Stomach smooth muscle (tissue), 2 donors: Measurements from ENCODE around the gene GFRA4.

Experiments used
- H3K27ac ChIP-seq: one replicate; pipeline ENCODE4 v1.7.0; 2013; ENCODE audit warnings: mild to moderate bottlenecking, low read length, inconsistent platforms
- H3K27me3 ChIP-seq, 2 donors: one replicate each; pipeline ENCODE4 v1.7.0; 2013; ENCODE audit warnings: low read length in 2 of 2; ENCODE audit not compliant: insufficient read depth in 2 of 2, control insufficient read depth in 1 of 2
- H3K36me3 ChIP-seq, 2 donors: one replicate each; pipeline ENCODE4 v1.7.0; 2013; ENCODE audit warnings: low read length in 2 of 2; ENCODE audit not compliant: control insufficient read depth in 2 of 2, insufficient read depth in 2 of 2
- H3K4me1 ChIP-seq: one replicate; pipeline ENCODE4 v1.7.0; 2013; ENCODE audit warnings: low read length; ENCODE audit not compliant: control insufficient read depth, insufficient read depth
- H3K4me3 ChIP-seq, 2 donors: one replicate each; pipeline ENCODE4 v1.7.0; 2013; ENCODE audit warnings: low read length in 2 of 2
- H3K9ac ChIP-seq, 2 donors: one replicate each; pipeline ENCODE4 v1.7.0; 2013; ENCODE audit warnings: low read length in 2 of 2, mild to moderate bottlenecking in 1 of 2
- H3K9me3 ChIP-seq, 2 donors: one replicate each; pipeline ENCODE4 v1.7.0; 2013; ENCODE audit warnings: low read length in 2 of 2; ENCODE audit not compliant: control insufficient read depth in 2 of 2
- donor health status: healthy.
- donor health status: Pancreatic carcinoma.

GFRA4 gene

GRCh38 chr20:3681352-3681930 lies 18.2 kb upstream of the GFRA4 start:
- H3K4me3 ChIP-seq = peak overlapping the region; percentile 66 to 81
- peaks cover 52% of the 10 kb centered on the region for H3K4me1 ChIP-seq
- H3K9me3 ChIP-seq = no peaks in the 10 kb centered on the region
- H3K36me3 ChIP-seq = no peaks in the 10 kb centered on the region
- peak overlapping the region; percentile 85 for H3K27ac ChIP-seq
- H3K27me3 ChIP-seq = no peaks in the 10 kb centered on the region
- peak overlapping the region; percentile 68 to 76 for H3K9ac ChIP-seq

- peak overlapping the region; percentile 68 to 76 for H3K9ac ChIP-seq
- H3K36me3 ChIP-seq = peaks cover 0 to 3% of the 10 kb centered on the region in 2 donors
- no peaks in the 10 kb centered on the region for H3K27me3 ChIP-seq
- H3K9me3 ChIP-seq = no peaks in the 10 kb centered on the region
- peak overlapping the region; percentile 66 to 81 for H3K4me3 ChIP-seq
- H3K4me1 ChIP-seq = peaks cover 49% of the 10 kb centered on the region
- H3K27ac ChIP-seq = peak overlapping the region; percentile 85
Observed at GRCh38 chr20:3680701-3681351, 17.6 kb upstream of the GFRA4 start.

DNA sequence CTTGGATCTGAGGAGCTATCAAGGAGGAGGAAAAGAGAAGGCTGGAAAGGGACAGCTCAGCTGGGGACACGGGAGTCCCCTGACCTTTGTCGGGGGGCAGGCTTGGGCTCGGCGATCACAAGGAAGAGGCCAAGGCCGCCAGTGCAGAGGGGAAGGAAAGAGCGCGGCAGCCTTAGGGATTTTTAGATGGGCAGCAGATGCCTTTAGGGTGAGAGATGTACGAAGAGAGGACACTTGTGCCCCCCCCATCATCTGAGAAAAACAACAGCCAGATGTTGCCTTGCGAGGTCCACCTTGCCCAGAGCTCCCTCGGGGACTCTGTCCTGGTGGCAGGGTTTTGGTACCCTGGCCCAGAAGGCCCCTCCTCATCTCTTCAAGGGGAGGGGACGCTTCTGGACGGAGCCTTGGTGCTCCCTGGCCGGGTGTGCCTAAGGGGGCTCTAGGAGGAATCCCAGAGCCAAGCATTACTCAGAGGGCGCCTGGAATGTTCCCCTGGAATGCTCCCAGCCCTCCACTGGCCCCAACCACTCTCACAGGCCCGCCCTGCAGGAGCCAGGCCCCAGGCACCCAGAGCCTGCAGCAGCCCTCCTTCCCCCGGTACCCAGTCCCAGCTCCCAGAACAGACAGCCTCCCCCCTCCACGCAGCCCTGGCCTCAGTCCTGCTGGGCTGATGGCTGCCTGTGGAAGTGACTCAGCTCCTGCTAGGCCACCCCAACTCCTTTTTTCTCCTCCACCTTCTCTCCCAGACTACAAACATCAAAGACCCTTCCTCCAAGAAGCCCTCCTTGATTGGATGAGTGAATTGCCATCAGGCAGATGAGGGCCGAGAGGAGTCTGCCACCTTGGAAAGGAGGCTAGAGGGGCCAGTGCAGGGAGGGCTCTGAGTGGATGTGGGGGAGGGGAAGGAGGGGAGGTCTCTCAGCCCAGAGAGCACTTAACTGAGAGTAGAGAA lies 16.8 kb upstream of the GFRA4 start:
- peaks cover 49% of the 10 kb centered on the region for H3K4me1 ChIP-seq
- no peaks in the 10 kb centered on the region for H3K27me3 ChIP-seq
- H3K4me3 ChIP-seq = peak overlapping the region; percentile 66 to 81
- no peaks in the 10 kb centered on the region for H3K9me3 ChIP-seq
- peaks cover 3% of the 10 kb centered on the region in 2 donors for H3K36me3 ChIP-seq
- peak overlapping the region; percentile 47 to 76 for H3K9ac ChIP-seq
- peak overlapping the region; percentile 85 for H3K27ac ChIP-seq

- Histone ChIP-seq H3K36me3 (peaks cover 3 to 8% of the 10 kb centered on the region in 2 donors), H3K9me3 (no peaks in the 10 kb centered on the region), H3K27me3 (no peaks in the 10 kb centered on the region), H3K4me3 (peak overlapping the region in 1 of 2 donors; percentile 81), H3K27ac (peak overlapping the region; percentile 85), H3K4me1 (peaks cover 49% of the 10 kb centered on the region), H3K9ac (peak overlapping the region in 1 of 2 donors; percentile 76)
Observed at GRCh38 chr20:3678856-3679720, 15.9 kb upstream of the GFRA4 start.

- H3K4me3 ChIP-seq = no peak overlapping the region
- H3K9ac ChIP-seq = peak overlapping the region in 1 of 2 donors; percentile 19
- peaks cover 49% of the 10 kb centered on the region for H3K4me1 ChIP-seq
- no peaks in the 10 kb centered on the region for H3K9me3 ChIP-seq
- H3K36me3 ChIP-seq = peaks cover 3 to 8% of the 10 kb centered on the region in 2 donors
- H3K27me3 ChIP-seq = no peaks in the 10 kb centered on the region
- H3K27ac ChIP-seq = peak overlapping the region; percentile 85
Observed at GRCh38 chr20:3678198-3678597, 15.0 kb upstream of the GFRA4 start.

DNA sequence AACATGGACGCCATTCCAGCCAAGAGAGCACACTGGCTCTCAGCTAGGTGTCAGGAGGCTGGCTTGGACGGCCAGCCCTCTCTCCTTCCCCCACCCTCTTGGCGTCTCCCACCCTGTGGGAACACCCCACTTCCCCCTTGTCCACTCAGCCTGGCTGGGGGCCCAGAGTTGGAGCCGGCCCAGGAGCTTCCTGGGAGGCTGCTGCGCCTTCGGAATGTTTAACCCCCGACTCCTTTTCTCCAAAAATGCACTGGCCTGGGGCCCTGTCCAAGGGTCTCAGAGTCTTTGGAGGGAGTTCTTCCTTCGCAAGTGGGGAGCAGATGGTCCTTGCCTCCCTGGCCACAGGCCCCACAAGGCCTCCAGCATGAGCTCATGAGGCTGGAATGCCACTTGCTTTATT lies 14.5 kb upstream of the GFRA4 start:
- Histone ChIP-seq H3K4me3 (peak overlapping the region in 1 of 2 donors; percentile 22), H3K4me1 (peaks cover 49% of the 10 kb centered on the region), H3K9ac (peak overlapping the region in 1 of 2 donors; percentile 19), H3K27ac (peak overlapping the region; percentile 85), H3K9me3 (no peaks in the 10 kb centered on the region), H3K36me3 (peaks cover 3 to 8% of the 10 kb centered on the region in 2 donors), H3K27me3 (no peaks in the 10 kb centered on the region)

GRCh38 chr20:3674995-3675900 lies 12.0 kb upstream of the GFRA4 start:
- peaks cover 33% of the 10 kb centered on the region for H3K4me1 ChIP-seq
- H3K27me3 ChIP-seq = no peaks in the 10 kb centered on the region
- H3K36me3 ChIP-seq = peaks cover 10 to 11% of the 10 kb centered on the region in 2 donors
- no peak overlapping the region for H3K9ac ChIP-seq
- H3K9me3 ChIP-seq = no peaks in the 10 kb centered on the region
- H3K4me3 ChIP-seq = no peak overlapping the region
- no peak overlapping the region for H3K27ac ChIP-seq

GRCh38 chr20:3674447-3674846 lies 11.2 kb upstream of the GFRA4 start:
- Histone ChIP-seq H3K27me3 (no peaks in the 10 kb centered on the region), H3K9me3 (no peaks in the 10 kb centered on the region), H3K4me1 (peaks cover 33% of the 10 kb centered on the region), H3K27ac (no peak overlapping the region), H3K36me3 (peaks cover 10 to 11% of the 10 kb centered on the region in 2 donors), H3K9ac (no peak overlapping the region), H3K4me3 (no peak overlapping the region)

DNA sequence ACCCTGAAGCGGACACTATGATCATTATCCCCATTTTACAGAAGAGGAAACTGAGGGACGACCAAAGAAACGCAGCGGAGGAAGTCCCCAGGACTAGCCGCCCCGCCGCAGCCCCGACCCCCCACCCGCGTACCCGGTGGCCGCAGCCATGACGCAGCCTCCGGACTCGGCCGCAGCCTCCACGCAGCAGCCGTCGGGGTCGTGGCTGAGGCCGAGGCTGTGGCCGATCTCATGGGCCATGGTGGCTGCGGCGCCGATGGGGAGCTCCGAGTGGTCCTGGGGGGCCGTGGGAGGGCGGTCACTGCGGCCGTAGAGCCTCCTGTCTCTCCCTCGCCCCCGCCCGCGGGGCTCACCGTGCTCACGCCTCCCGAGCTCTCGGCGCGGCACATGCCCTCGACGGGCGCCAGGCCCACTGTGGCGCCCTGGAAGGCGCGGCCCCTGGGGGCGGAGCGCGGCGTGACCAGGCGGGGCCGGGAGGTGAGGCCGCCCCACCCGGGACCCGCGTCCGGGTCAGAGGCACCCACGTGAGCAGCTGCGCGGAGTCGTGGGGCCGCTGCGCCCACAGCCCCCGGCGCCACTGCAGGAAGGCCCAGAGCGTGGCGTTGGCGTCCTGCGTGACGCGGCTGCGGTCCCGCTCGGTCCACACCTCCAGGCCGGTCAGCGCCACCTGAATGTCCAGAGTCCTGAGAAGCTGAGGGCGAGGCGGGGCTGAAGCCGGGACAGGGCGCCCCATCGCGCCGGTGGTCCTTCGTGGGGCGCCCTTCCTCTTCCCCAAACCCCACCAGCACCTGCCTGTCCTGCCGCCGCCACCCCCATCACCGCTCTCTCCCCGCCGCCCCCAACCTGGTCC lies 10.2 kb upstream of the GFRA4 start:
- Histone ChIP-seq H3K4me3 (no peak overlapping the region), H3K27ac (no peak overlapping the region), H3K9ac (no peak overlapping the region), H3K27me3 (no peaks in the 10 kb centered on the region), H3K4me1 (peaks cover 32% of the 10 kb centered on the region), H3K9me3 (no peaks in the 10 kb centered on the region), H3K36me3 (peaks cover 11 to 13% of the 10 kb centered on the region in 2 donors)
